Endothelial cell of hepatic sinusoid (primary cell): ENCODE data around the gene ACAP1.

Experiments
- in situ Hi-C: cut with HindIII; loops from 2 replicates; pipeline ENCODE4 v1.10.0; 2017; ENCODE audit warnings: low sequenced_read_pairs

ACAP1 gene

GRCh38 chr17:7309628-7310027, 26.7 kb upstream of the ACAP1 start:
- in situ Hi-C loops, result no loop called here

DNA sequence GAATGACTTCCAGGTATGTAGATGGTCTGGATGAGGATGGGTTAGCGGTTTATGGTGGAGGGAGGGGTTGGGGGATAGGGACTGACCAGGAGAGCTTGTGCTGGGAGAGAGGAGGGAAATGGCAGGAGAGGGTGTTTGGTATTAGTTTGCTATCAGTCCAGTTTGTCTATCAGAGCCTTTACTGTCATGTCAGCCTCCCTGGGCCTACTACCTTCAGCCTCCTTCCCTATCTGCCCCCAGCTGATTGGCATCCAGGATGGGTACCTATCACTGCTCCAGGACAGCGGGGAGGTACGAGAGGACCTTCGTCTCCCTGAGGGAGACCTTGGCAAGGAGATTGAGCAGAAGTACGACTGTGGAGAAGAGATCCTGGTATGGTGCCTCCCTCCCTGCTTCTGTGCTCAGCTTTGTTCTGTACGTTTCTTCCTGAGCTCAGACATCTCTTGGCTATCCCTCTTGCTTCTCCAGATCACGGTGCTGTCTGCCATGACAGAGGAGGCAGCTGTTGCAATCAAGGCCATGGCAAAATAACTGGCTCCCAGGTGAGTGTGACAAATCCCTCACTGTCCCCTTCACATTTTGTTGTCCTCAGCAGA, 25.1 kb upstream of the ACAP1 start:
- in situ Hi-C loops, result no loop called here

- in situ Hi-C loops, result no loop called here
Observed at GRCh38 chr17:7312432-7313087, 23.8 kb upstream of the ACAP1 start.

GRCh38 chr17:7313088-7313889, 23.0 kb upstream of the ACAP1 start:
- in situ Hi-C loops, result no loop called here

- in situ Hi-C loops, result no loop called here
Observed at GRCh38 chr17:7313890-7314718, 22.2 kb upstream of the ACAP1 start.

- in situ Hi-C loops, result no loop called here
Observed at GRCh38 chr17:7314719-7315569, 21.4 kb upstream of the ACAP1 start, which contains the start of gene GPS2. Gene GPS2 (minus strand): TSS chr17:7315360. CDS start chr17:7315052, 308 bp downstream.

GRCh38 chr17:7315570-7316235, 20.6 kb upstream of the ACAP1 start:
- in situ Hi-C loops, result no loop called here

DNA sequence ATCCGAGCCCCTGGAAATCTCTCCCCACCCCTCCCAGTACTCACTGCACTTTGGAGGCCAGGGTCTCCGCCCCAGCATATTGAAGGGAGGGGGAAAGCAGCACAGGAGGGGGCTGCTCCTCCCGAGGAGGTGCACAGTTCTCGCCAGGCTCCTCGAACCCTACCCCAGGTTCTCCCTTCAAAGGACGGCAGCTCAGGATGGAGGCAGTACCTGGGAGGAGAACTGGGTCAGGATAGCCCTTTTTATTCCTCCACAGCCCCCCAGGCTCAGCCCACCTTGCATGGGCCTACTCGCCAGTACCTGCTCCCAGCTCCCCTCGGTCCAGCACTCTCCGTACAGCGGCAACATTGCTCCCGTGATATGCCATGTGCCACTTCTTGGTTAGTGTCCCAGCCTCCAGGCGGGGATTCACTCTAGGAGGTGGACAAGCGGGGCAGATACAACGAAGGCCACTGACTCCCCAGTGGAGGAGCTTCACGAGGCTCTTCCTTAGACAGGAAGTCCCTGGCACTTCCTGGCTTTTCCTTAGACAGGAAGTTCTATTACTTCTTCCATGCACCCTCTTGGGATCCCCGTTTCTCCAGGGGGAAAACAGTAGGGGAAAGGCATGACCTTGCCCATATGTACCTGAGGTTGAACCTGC, 19.0 kb upstream of the ACAP1 start:
- in situ Hi-C loops, result no loop called here

DNA sequence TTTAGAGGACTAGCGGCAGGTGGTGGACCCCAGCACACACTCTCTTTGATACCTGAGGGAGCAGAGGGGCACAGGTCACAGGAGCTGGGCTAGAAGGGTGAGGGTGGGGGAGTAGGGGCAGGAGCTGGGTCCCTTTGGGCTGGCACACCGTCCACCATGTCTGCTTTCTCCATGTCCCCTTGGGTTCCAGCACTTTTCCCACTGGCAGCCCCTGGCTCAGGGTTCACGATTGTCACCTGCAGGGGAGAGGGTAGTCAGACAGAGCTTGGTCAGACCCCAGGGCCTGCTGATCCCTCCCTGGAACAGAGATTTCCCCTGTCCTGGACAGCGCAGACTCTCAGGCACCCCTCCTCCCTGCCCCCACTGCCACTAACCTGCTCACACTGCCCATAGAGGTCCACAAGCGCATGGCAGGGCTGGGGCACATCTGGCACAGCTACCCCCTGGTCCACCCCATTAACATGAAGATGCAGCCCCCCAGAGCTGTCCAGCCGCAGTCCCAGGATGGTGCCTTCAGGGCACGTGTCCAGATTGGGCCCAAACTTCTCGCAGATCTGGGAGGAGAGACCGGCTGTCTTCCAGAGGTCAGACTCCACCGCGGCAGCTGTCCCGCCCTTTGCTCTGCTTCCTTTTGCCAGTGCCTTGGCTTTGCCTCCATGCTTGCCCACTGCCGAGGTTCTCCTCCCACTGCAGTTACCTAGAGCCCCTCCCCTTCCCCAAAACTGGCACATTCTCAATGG, 18.0 kb upstream of the ACAP1 start:
- in situ Hi-C loops, result no loop called here

DNA sequence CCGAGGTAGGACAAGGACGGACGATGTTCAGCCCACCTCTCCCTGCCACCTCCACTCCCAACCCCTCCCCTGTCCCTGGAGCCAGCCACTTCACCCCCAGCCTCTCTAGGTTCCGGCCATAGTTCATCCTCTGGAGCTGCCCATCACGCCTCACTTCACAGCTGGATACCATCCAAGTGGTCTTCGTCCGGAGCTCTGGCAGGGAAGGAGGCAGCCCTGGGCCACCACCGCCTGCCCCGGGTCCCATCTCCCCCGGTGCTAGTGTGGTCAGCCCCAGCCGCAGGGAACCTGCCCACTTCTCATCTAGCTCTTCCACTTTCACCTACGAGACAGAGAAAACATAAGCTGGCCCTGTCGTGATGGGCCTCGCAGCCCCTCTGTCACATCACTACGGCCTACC, 14.9 kb upstream of the ACAP1 start:
- in situ Hi-C loops, result no loop called here

- in situ Hi-C loops, result no loop called here
Observed at GRCh38 chr17:7322520-7323194, 13.7 kb upstream of the ACAP1 start.

DNA sequence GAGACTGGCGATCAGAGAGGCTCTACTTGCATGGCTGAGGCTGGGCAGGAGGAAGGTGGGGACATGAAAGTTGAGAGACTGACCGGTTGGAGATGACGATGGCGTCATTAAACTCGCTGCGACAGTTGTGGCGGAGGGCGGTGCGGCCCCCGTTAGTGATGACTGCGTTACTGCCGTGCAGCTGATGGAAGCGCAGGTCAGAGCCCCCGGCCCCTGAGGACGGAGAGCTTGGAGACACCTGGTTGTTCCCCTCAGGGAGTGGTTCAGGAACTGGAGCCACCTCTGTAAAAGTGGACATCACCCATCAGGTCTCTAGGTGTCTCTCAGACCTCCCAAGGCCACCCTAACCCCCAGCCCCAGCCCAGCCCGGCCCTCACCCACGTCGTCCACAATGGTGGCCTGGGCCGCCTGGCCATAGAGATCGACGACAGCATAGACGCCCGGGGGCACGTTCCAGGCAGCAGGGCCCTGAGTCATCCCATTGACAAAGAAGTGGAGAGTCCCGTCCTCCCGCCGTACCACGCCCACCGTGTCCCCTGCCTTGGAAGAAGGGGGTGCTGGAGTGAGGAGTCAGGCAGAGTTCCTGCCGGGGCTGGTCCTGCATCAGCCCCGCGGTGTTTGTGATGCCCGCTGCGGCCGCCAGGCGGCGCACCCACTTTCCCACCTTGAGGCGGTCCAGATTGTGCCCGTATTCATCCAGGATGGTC, 12.4 kb upstream of the ACAP1 start:
- in situ Hi-C loops, result no loop called here

DNA sequence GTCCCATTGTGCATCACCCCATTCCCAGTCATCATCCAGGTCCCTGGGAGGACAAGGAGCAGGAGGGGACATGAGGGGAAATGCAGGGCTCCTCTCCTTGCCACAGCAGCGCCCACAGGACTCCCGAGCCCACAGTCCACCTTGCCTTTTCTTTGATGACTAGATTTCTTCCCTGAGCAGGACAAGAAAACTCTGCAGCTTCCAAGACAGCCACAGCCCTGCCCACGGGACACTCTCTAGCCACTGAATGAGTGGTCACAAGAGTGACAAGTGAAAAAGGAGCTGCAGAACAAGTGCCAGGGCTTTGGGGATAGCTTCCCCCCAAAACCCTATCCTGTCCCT, 11.9 kb upstream of the ACAP1 start:
- in situ Hi-C loops, result no loop called here

GRCh38 chr17:7325031-7325528, 11.2 kb upstream of the ACAP1 start:
- in situ Hi-C loops, result loop anchor here (5.0 kb wide), 1 partner anchor 98 kb away; no protein-coding TSS in a partner anchor

DNA sequence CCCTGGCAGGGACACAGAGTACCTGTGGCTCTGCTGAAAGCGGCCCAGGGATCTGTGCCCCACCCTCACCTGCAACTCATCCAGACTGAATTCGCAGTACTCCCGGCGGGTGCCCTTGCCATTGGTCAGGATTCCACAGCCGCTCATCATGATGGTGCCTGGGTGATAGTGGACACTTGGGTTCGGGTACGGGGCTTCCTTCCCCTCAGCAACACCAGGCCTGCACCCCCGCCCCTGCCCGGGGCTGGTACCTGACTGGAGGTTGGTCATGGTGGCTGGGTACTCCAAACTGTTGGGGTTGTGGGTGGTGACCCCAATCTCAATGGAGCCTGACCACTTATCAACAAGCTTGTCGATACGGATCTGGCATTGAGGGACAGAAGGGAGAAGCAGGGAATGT, 10.1 kb upstream of the ACAP1 start:
- in situ Hi-C loops, result loop anchor here (5.0 kb wide), 1 partner anchor 99 kb away; no protein-coding TSS in a partner anchor

GRCh38 chr17:7327056-7327455, 9.3 kb upstream of the ACAP1 start:
- in situ Hi-C loops, result loop anchor here (5.0 kb wide), 1 partner anchor 100 kb away; no protein-coding TSS in a partner anchor

DNA sequence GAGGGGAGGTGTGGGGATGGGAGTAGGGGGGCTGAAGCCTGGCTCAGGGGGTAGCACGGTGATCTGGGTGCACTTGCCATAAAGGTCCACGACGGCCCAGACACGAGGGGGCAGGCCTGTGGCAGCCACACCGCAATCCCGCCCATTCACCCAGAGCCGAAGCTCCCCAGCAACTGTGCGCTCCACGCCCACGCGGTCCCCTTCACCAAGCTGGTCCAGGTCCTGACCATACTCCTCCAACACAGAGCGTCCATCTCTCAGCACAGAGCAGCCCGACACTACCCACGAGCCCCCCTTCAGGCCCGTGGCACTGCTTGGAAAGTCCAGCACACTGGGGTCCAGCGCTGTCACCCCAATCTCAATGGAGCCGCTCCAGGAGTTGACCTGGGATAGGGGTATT, 8.8 kb upstream of the ACAP1 start:
- in situ Hi-C loops, result loop anchor here (5.0 kb wide), 1 partner anchor 100 kb away; no protein-coding TSS in a partner anchor
